Measurements from ENCODE around the gene MAPK14.
"Not testable (repeated sequence)": the region's sequence is repeated elsewhere in the genome, so short reads cannot be mapped to it uniquely, and the experiment has no call there.

Gene MAPK14

DNA sequence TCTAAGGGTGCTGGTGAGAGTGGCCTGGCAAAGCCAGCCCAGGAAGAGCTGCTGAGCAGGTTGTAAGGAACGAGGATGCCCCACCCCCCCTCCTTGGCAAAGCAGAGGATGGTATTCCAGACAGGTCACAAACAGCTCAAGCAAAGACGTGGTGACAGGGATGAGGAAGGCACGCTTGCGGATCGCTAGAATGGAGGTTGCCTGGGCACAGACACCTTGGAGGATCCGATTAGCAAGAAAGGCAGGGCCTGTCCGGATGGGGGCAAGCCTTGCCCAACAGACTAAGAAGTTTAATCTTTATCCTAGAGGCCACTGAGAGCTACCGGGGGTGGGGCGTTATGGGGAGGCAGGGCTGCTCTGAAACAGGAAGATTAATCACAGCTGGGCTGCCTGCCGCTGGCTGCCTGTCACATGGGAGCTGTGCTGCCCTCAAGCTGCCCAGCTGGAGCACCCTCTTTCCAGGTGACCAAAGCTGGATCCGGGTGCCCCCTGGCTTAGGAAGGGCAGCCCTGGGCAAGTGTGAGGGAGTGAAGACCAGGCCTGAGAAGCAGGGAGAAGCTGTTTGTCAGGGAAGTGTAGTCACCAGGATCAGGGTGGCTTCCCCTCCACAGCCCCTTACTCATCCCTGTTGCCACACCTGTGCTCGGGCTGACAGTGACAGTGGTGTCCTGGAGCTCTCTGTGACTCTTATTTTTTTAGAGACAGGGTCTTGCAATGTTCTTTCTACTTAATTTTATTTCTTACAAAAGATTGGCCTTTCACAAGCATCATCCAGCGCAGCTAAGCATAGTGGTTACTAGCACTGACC is 93.6 kb downstream of the MAPK14 start:
- no peak overlapping the region for H3K9ac ChIP-seq (ENCODE audit: low read depth, low read length)
- H3K27me3 ChIP-seq (ENCODE audit: control insufficient read depth, insufficient read depth, low read length) = no peaks in the 10 kb centered on the region
- H3K4me3 ChIP-seq (ENCODE audit: low read depth, low read length) = no peak overlapping the region
- H3K9me3 ChIP-seq (ENCODE audit: control insufficient read depth, insufficient read depth, low read length) = no peaks in the 10 kb centered on the region
- H3K4me1 ChIP-seq (ENCODE audit: control insufficient read depth, insufficient read depth, low read length) = peaks cover 10% of the 10 kb centered on the region
- no peaks in the 10 kb centered on the region for H3K36me3 ChIP-seq (ENCODE audit: control insufficient read depth, insufficient read depth, low read length)

DNA sequence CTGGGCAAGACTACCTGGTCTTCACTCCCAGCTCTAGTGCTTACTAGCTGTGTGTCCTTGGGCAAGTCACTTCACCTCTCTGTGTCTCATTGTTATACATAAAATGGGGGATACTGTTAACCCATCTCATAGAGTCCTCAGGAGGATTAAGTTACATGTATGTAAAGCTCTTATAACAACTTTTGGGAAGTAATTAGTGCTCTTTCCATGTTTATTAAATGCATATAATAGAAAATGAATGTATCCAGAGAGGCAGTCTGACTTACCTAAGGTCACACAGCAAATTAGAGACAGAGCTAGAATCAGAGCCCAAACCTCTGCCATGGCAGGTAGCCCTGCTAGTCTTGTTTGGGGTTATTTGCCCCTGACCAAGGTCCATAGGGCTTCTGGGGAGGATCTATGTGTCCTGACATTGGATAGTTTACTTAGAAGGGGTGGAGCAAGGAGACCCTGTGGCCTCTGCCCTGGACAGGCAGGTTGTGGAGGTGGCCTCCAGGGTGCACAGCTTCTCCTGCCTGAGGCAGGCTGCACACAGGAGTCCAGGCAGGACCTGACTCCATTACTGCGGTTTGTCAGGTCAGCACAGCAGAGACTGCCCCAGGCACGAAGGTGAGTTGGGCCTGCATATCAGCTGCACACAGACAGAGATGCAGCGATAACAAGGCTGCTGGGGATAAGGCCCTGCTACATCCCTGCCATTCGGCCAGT is 94.3 kb downstream of the MAPK14 start:
- H3K4me1 ChIP-seq (ENCODE audit: control insufficient read depth, insufficient read depth, low read length) = peaks cover 10% of the 10 kb centered on the region
- H3K36me3 ChIP-seq (ENCODE audit: control insufficient read depth, insufficient read depth, low read length) = no peaks in the 10 kb centered on the region
- H3K27me3 ChIP-seq (ENCODE audit: control insufficient read depth, insufficient read depth, low read length) = no peaks in the 10 kb centered on the region
- no peak overlapping the region for H3K4me3 ChIP-seq (ENCODE audit: low read depth, low read length)
- no peak overlapping the region for H3K9ac ChIP-seq (ENCODE audit: low read depth, low read length)
- H3K9me3 ChIP-seq (ENCODE audit: control insufficient read depth, insufficient read depth, low read length) = no peaks in the 10 kb centered on the region

DNA sequence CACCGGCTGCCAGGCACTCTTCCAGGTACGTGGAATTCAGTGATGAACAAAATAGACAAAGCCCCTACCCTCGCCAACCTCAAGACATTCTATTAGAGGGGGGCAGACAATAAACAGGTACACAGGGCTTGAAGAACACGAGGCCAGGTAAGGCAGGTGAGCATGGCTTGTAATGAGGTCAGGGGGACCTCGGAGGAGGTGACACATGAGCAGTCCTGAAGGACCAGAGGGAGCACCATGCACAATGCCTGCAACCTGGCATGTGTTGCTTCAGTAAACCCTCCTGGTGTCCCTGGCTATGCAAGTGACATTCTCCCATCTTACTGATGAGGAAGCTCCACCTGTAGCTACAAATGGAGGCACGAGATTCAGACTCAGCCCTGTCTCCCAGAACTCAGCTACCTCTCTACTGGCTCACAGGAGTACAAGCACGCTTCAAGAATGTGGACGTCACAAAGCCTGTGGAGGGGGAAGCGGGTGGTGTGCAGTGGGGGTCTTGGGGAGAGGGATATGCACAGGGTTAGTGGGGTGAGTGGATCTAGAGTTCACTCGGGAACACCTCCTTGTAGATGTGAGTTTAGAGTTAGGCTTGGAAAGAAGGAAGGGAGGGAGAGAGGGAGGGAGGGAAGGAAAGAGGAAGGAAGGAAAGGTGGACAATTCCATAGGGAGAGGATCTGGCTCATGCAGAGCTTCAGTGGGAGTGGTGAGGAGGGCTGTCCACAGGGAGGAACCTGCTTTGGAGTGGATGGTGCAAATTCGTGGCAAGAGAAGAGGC is 95.1 kb downstream of the MAPK14 start:
- Histone ChIP-seq H3K9me3 (ENCODE audit: control insufficient read depth, insufficient read depth, low read length) (no peaks in the 10 kb centered on the region), H3K36me3 (ENCODE audit: control insufficient read depth, insufficient read depth, low read length) (no peaks in the 10 kb centered on the region), H3K9ac (ENCODE audit: low read depth, low read length) (no peak overlapping the region), H3K27me3 (ENCODE audit: control insufficient read depth, insufficient read depth, low read length) (no peaks in the 10 kb centered on the region), H3K4me3 (ENCODE audit: low read depth, low read length) (no peak overlapping the region), H3K4me1 (ENCODE audit: control insufficient read depth, insufficient read depth, low read length) (peaks cover 10% of the 10 kb centered on the region)

DNA sequence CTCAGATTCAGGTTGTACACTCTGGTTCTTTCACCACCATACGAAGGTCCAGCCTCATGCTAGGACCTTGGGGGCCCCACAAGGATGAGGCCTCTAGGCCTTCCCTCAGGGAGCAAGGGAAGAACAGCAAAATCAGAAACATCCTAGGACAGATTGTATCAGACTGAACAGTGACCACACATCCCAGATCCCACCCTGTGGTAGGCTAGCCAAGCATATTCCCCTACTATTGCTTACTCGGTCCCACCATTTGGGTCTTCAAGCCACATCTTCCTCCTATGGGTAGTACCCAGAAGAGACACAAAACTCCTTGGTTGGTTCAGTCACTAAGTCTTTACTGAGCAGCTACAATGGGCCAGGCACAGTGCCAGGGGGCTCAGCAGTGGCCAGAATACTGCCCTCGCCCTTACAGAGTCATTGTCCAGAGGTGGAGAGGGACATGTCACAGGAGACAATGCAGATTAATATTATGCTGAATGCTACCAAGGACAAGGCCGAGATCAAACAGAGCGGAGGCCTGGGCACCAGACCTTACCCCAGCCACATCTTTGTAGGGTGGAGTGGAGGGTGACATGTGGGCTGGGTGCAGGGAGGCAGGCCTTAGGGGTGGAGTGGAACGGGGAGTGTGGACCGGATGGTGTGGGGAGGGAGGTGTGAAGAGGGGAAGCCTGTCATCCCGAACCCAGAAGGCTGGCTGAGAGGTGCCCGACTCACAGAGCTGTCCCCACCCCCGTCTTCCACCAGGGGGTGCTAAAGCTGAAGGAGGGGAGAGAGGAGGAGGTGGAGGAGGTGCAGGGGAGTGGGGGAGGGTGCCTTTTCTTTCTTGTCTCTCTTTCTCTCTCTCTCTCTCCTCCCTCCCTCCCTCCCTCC is 95.9 kb downstream of the MAPK14 start:
- H3K9me3 ChIP-seq (ENCODE audit: control insufficient read depth, insufficient read depth, low read length) = no peaks in the 10 kb centered on the region
- no peaks in the 10 kb centered on the region for H3K27me3 ChIP-seq (ENCODE audit: control insufficient read depth, insufficient read depth, low read length)
- peak overlapping the region; percentile 54 for H3K9ac ChIP-seq (ENCODE audit: low read depth, low read length)
- H3K4me1 ChIP-seq (ENCODE audit: control insufficient read depth, insufficient read depth, low read length) = peaks cover 10% of the 10 kb centered on the region
- H3K4me3 ChIP-seq (ENCODE audit: low read depth, low read length) = no peak overlapping the region
- H3K36me3 ChIP-seq (ENCODE audit: control insufficient read depth, insufficient read depth, low read length) = no peaks in the 10 kb centered on the region

DNA sequence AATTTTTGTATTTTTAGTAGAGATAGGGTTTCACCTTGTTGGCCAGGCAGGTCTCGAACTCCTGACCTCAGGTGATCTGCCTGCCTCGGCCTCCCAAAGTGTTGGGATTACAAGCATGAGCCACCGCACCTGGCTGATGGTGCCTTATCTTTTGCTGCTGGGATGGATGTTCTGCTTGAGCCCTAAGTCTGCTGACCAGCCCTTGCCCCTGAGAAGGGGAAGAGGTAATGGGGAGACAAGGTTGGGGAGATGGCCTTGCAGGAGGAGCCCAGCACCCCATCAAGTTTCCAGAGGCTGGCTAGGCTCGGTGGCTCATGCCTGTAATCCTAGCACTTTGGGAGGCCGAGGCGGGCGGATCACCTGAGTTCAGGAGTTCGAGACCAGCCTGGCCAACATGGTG is 96.7 kb downstream of the MAPK14 start:
- H3K27me3 ChIP-seq (ENCODE audit: control insufficient read depth, insufficient read depth, low read length); H3K9me3 ChIP-seq (ENCODE audit: control insufficient read depth, insufficient read depth, low read length); H3K4me3 ChIP-seq (ENCODE audit: low read depth, low read length); H3K36me3 ChIP-seq (ENCODE audit: control insufficient read depth, insufficient read depth, low read length); H3K9ac ChIP-seq (ENCODE audit: low read depth, low read length): not testable (repeated sequence)
- peaks cover 10% of the 10 kb centered on the region for H3K4me1 ChIP-seq (ENCODE audit: control insufficient read depth, insufficient read depth, low read length)

DNA sequence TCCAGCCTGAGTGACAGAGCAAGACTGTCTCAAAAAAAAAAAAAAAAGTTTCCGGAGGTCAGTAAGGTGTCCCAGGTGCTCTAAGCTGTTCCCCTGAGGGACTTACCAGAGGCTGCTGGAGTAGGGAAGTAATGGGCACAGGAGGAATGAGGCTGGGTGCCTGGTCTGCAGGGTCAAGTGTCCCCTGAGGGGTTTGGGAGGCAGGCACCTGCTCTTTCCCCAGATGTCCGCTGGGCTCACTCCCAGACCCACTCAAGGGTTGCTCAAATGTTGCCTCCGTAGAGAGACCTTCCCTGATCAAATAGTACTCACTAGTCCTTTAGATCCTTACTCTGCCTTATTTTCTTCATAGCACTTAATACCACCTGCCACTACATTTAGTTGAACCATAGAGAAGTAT is 97.3 kb downstream of the MAPK14 start:
- no peaks in the 10 kb centered on the region for H3K9me3 ChIP-seq (ENCODE audit: control insufficient read depth, insufficient read depth, low read length)
- H3K9ac ChIP-seq (ENCODE audit: low read depth, low read length) = no peak overlapping the region
- H3K4me3 ChIP-seq (ENCODE audit: low read depth, low read length) = no peak overlapping the region
- no peaks in the 10 kb centered on the region for H3K36me3 ChIP-seq (ENCODE audit: control insufficient read depth, insufficient read depth, low read length)
- peaks cover 2% of the 10 kb centered on the region for H3K27me3 ChIP-seq (ENCODE audit: control insufficient read depth, insufficient read depth, low read length)
- peaks cover 13% of the 10 kb centered on the region for H3K4me1 ChIP-seq (ENCODE audit: control insufficient read depth, insufficient read depth, low read length)

DNA sequence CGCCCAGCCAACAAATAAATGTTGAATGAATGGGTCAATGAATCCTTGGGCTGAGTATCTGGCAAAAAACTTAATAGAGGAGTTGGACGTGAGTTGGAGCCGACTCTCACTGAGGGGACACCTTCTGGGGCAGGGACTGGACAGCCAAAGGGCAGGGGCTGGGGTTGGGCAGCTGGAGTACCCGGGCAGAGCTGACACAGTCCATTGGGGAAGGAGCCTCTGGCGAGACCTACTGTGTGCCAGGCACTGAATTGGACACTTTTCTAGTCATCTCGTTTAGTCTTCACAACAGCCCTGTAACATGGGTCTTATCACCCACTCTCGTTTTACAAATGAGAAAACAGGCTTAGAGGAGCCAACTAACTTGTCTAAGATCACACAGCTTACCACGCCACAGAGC is 98.0 kb downstream of the MAPK14 start:
- H3K9me3 ChIP-seq (ENCODE audit: control insufficient read depth, insufficient read depth, low read length) = no peaks in the 10 kb centered on the region
- H3K27me3 ChIP-seq (ENCODE audit: control insufficient read depth, insufficient read depth, low read length) = peaks cover 3% of the 10 kb centered on the region
- H3K4me1 ChIP-seq (ENCODE audit: control insufficient read depth, insufficient read depth, low read length) = peaks cover 14% of the 10 kb centered on the region
- H3K4me3 ChIP-seq (ENCODE audit: low read depth, low read length) = no peak overlapping the region
- H3K36me3 ChIP-seq (ENCODE audit: control insufficient read depth, insufficient read depth, low read length) = no peaks in the 10 kb centered on the region
- no peak overlapping the region for H3K9ac ChIP-seq (ENCODE audit: low read depth, low read length)

DNA sequence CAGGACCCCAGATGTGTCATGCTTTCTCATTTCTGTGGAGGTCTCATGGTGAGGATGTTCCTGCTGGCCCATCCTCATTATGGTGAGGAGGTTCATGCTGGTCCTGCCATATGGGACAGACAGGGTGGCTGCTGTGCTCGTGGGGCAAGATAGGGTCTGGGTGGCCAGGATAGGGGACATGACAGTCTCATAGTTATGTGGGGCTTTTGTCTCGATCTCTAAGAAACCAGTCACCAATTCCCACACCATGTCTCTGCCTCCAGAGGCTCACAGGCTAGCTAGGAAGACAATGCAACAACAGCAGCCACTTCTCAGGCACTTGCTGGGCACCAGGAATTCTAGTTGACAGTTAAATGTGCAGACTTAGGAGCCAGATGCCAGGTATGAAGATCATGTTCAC is 98.5 kb downstream of the MAPK14 start:
- no peaks in the 10 kb centered on the region for H3K9me3 ChIP-seq (ENCODE audit: control insufficient read depth, insufficient read depth, low read length)
- no peaks in the 10 kb centered on the region for H3K36me3 ChIP-seq (ENCODE audit: control insufficient read depth, insufficient read depth, low read length)
- H3K4me3 ChIP-seq (ENCODE audit: low read depth, low read length) = no peak overlapping the region
- no peak overlapping the region for H3K9ac ChIP-seq (ENCODE audit: low read depth, low read length)
- H3K4me1 ChIP-seq (ENCODE audit: control insufficient read depth, insufficient read depth, low read length) = peaks cover 9% of the 10 kb centered on the region
- peaks cover 3% of the 10 kb centered on the region for H3K27me3 ChIP-seq (ENCODE audit: control insufficient read depth, insufficient read depth, low read length)

DNA sequence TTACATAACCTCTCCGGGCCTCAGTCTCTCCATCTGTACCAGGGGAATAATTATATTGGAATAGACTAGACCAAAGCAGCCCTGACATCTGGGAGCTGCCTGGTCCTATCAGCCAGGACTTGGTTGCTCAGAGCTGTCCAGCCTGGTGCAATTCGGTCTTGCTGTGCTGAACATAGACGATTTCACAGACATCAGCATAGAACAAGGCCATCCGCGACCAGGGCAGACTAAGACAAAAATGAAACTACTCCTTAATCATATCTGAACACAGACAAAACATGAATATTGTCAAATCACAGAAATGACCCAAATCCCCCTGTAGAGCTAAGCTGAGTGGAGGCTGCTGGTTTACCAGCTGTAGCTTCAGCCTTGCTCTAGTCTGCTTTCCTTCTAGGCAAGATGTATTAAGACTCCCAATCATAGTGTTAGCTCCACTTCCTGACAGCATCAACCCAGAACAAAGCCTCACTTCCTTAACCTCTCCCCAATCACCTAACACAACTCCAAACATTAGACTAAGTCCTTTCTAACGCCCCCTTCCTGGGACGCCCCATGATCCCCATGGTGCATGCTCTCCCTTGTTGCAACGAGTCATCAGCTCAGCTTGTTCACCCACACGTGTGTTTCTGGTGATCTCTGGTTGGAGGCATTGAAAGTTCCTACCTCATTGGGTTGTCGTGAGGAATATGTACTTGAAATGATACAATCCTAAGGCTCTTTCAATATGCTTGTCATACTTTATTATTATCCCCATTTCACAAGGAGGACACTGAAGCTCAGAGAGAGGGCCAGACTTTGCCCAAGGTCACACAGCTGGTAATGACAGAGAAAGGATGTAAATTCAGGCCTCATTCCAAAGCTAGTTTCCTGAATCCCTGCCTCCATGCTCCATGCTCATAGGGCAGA is 99.2 kb downstream of the MAPK14 start:
- Histone ChIP-seq H3K4me3 (ENCODE audit: low read depth, low read length) (no peak overlapping the region), H3K27me3 (ENCODE audit: control insufficient read depth, insufficient read depth, low read length) (peaks cover 3% of the 10 kb centered on the region), H3K9me3 (ENCODE audit: control insufficient read depth, insufficient read depth, low read length) (no peaks in the 10 kb centered on the region), H3K4me1 (ENCODE audit: control insufficient read depth, insufficient read depth, low read length) (peaks cover 12% of the 10 kb centered on the region), H3K36me3 (ENCODE audit: control insufficient read depth, insufficient read depth, low read length) (no peaks in the 10 kb centered on the region), H3K9ac (ENCODE audit: low read depth, low read length) (no peak overlapping the region)

DNA sequence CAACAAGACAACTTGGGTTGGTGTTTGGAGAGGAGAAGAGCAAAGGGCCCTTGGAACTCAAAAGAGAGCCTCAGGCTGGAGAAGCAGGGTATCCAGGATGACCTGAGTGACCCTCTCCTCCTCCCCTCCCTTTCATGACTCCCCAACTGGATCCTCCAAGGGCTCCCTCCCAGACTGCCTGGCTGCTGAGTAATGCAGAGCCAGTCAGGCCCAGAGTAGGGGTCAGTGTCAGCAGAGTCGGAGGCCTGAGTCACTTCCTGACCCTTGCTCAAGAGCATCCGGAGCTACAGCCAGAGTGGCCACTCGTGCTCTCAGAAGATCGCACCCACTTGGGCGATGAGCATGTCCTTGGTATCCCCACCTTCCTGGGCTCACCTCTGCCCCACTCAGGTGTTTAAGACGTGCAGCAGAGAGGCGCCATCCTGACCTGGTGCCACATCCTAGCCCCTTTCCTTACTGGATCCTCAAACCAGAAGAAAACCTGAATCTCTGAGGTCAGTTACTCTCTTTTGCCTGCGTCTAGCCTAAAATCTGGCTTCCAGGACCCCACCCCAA is 99.9 kb downstream of the MAPK14 start:
- no peak overlapping the region for H3K9ac ChIP-seq (ENCODE audit: low read depth, low read length)
- no peaks in the 10 kb centered on the region for H3K36me3 ChIP-seq (ENCODE audit: control insufficient read depth, insufficient read depth, low read length)
- no peaks in the 10 kb centered on the region for H3K9me3 ChIP-seq (ENCODE audit: control insufficient read depth, insufficient read depth, low read length)
- H3K4me3 ChIP-seq (ENCODE audit: low read depth, low read length) = no peak overlapping the region
- peaks cover 18% of the 10 kb centered on the region for H3K4me1 ChIP-seq (ENCODE audit: control insufficient read depth, insufficient read depth, low read length)
- peaks cover 3% of the 10 kb centered on the region for H3K27me3 ChIP-seq (ENCODE audit: control insufficient read depth, insufficient read depth, low read length)
